ENCODE data around the gene CD38. TPM values are rescaled to one million over a fixed set of nuclear protein-coding genes. Genes with fewer than 3 reads are reported as not detected.
A peak's percentile ranks its signal among the peaks of the same experiment; 100 is the strongest.

The CD38 gene
- total RNA-seq, 1 donor from 2014 or later, result 1.0 TPM

DNA sequence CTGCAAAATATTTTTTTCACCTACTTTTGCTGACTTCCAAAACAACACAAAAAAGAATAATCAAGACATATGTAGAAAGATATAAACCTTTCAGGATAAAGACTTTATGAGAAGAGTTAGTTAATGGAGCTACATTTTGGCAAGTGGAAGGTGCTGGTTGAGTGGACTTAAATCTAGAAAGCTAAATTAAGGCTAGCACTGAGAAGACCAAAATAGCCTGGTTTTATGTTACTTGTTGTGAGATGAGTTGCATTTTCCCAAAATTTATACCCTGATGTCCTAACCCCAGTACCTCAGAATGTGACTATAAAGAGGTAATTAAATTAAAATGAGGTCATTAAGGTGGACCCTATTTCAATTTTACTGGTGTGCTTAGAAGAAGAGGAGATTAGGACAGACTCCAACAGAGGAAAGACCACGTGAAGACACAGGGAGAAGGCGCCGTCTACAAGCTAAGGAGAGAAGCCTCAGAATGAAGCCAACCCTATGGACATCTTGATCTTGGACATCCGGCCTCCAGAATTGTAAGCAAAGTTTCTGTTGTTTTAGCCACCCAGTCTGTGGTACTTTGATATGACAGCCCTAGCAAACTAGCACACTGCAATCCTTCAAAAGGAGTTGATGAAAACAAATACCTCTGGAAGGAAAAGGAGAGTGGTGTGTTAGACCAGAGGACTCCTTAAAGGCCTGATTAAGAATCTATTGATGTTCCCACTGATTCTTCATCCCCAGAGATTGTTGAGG is 93.0 kb downstream of the CD38 start:
- Histone ChIP-seq H3K9me3 (ENCODE audit: control insufficient read depth in 3 of 3, low read length in 3 of 3) (no peaks in the 10 kb centered on the region), H3K4me1 (ENCODE audit: control insufficient read depth in 3 of 3, insufficient read depth in 3 of 3, low read length in 3 of 3) (peaks cover 0 to 4% (median 0%) of the 10 kb centered on the region in 3 donors), H3K36me3 (ENCODE audit: control insufficient read depth in 3 of 3, insufficient read depth in 3 of 3, low read length in 3 of 3) (no peaks in the 10 kb centered on the region), H3K9ac (ENCODE audit: low read depth in 1 of 3, low read length in 3 of 3) (no peak overlapping the region), H3K27ac (ENCODE audit: low read depth, low read length) (peak overlapping the region; percentile 38), H3K4me3 (ENCODE audit: low read length in 3 of 3) (peak overlapping the region in 1 of 3 donors; percentile 17), H3K27me3 (ENCODE audit: control insufficient read depth in 3 of 3, insufficient read depth in 3 of 3, low read length in 3 of 3) (no peaks in the 10 kb centered on the region)

DNA sequence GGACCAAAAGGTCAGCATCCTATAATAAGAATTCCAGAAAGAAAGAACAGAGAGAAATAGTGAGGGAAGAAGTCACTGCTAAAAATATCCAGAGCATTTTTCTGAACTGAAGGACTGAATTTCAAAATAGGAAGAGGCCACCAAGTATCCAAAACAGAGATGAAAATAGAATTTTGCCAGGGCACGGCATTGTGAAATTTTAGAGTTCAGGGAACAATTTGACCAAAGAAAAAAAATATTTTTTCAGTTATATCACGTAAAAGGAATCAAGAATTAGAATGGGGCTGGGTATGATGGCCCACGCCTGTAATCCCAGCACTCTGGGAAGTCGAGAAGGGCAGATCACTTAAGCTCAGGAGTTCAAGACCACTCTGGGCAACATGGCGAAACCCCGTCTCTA is 95.0 kb downstream of the CD38 start:
- H3K27me3 ChIP-seq (ENCODE audit: control insufficient read depth in 3 of 3, insufficient read depth in 3 of 3, low read length in 3 of 3), result no peaks in the 10 kb centered on the region
- no peak overlapping the region for H3K4me3 ChIP-seq (ENCODE audit: low read length in 3 of 3)
- no peak overlapping the region for H3K9ac ChIP-seq (ENCODE audit: low read depth in 1 of 3, low read length in 3 of 3)
- no peak overlapping the region for H3K27ac ChIP-seq (ENCODE audit: low read depth, low read length)
- H3K36me3 ChIP-seq (ENCODE audit: control insufficient read depth in 3 of 3, insufficient read depth in 3 of 3, low read length in 3 of 3), result no peaks in the 10 kb centered on the region
- peaks cover 0 to 4% (median 0%) of the 10 kb centered on the region in 3 donors for H3K4me1 ChIP-seq (ENCODE audit: control insufficient read depth in 3 of 3, insufficient read depth in 3 of 3, low read length in 3 of 3)
- H3K9me3 ChIP-seq (ENCODE audit: control insufficient read depth in 3 of 3, low read length in 3 of 3), result peaks cover 0 to 2% (median 0%) of the 10 kb centered on the region in 3 donors

GRCh38 chr4:15874671-15875070 is 96.5 kb downstream of the CD38 start:
- Histone ChIP-seq H3K27ac (ENCODE audit: low read depth, low read length) (no peak overlapping the region), H3K9me3 (ENCODE audit: control insufficient read depth in 3 of 3, low read length in 3 of 3) (peaks cover 0 to 2% (median 0%) of the 10 kb centered on the region in 3 donors), H3K9ac (ENCODE audit: low read depth in 1 of 3, low read length in 3 of 3) (no peak overlapping the region), H3K4me1 (ENCODE audit: control insufficient read depth in 3 of 3, insufficient read depth in 3 of 3, low read length in 3 of 3) (peaks cover 0 to 4% (median 0%) of the 10 kb centered on the region in 3 donors), H3K4me3 (ENCODE audit: low read length in 3 of 3) (no peak overlapping the region), H3K27me3 (ENCODE audit: control insufficient read depth in 3 of 3, insufficient read depth in 3 of 3, low read length in 3 of 3) (no peaks in the 10 kb centered on the region), H3K36me3 (ENCODE audit: control insufficient read depth in 3 of 3, insufficient read depth in 3 of 3, low read length in 3 of 3) (no peaks in the 10 kb centered on the region)

GRCh38 chr4:15875663-15876460 is 97.7 kb downstream of the CD38 start:
- Histone ChIP-seq H3K27ac (ENCODE audit: low read depth, low read length) (no peak overlapping the region), H3K4me3 (ENCODE audit: low read length in 3 of 3) (no peak overlapping the region), H3K4me1 (ENCODE audit: control insufficient read depth in 3 of 3, insufficient read depth in 3 of 3, low read length in 3 of 3) (peaks cover 0 to 4% (median 0%) of the 10 kb centered on the region in 3 donors), H3K9me3 (ENCODE audit: control insufficient read depth in 3 of 3, low read length in 3 of 3) (peaks cover 0 to 2% (median 0%) of the 10 kb centered on the region in 3 donors), H3K36me3 (ENCODE audit: control insufficient read depth in 3 of 3, insufficient read depth in 3 of 3, low read length in 3 of 3) (no peaks in the 10 kb centered on the region), H3K9ac (ENCODE audit: low read depth in 1 of 3, low read length in 3 of 3) (no peak overlapping the region), H3K27me3 (ENCODE audit: control insufficient read depth in 3 of 3, insufficient read depth in 3 of 3, low read length in 3 of 3) (no peaks in the 10 kb centered on the region)

DNA sequence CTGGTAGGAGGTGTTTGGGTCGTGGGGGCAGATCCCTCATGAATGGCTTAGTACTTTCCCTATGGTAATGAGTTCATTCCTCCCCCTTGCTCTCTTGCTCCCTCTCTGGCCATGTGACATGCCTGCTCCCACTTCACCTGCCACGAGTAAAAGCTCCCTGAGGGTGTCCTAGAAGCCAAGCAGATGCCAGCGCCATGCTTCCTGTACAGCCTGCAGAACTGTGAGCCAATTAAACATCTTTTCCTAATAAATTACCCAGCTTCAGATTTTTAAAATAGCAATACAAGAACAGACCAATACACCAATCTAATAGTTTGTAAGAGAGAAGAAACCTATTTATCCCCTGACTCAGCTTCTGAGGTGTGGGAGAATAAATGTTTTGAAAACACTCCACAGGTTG is 99.9 kb downstream of the CD38 start:
- H3K9me3 ChIP-seq (ENCODE audit: control insufficient read depth in 3 of 3, low read length in 3 of 3), result peaks cover 0 to 2% (median 0%) of the 10 kb centered on the region in 3 donors
- H3K27me3 ChIP-seq (ENCODE audit: control insufficient read depth in 3 of 3, insufficient read depth in 3 of 3, low read length in 3 of 3), result no peaks in the 10 kb centered on the region
- H3K9ac ChIP-seq (ENCODE audit: low read depth in 1 of 3, low read length in 3 of 3), result no peak overlapping the region
- peaks cover 0 to 4% (median 2%) of the 10 kb centered on the region in 3 donors for H3K4me1 ChIP-seq (ENCODE audit: control insufficient read depth in 3 of 3, insufficient read depth in 3 of 3, low read length in 3 of 3)
- H3K27ac ChIP-seq (ENCODE audit: low read depth, low read length), result no peak overlapping the region
- H3K4me3 ChIP-seq (ENCODE audit: low read length in 3 of 3), result no peak overlapping the region
- H3K36me3 ChIP-seq (ENCODE audit: control insufficient read depth in 3 of 3, insufficient read depth in 3 of 3, low read length in 3 of 3), result no peaks in the 10 kb centered on the region

GRCh38 chr4:15881820-15882219 is 103.7 kb downstream of the CD38 start:
- Histone ChIP-seq H3K9ac (ENCODE audit: low read depth in 1 of 3, low read length in 3 of 3) (no peak overlapping the region), H3K4me1 (ENCODE audit: control insufficient read depth in 3 of 3, insufficient read depth in 3 of 3, low read length in 3 of 3) (peaks cover 0 to 4% (median 2%) of the 10 kb centered on the region in 3 donors), H3K27me3 (ENCODE audit: control insufficient read depth in 3 of 3, insufficient read depth in 3 of 3, low read length in 3 of 3) (no peaks in the 10 kb centered on the region), H3K9me3 (ENCODE audit: control insufficient read depth in 3 of 3, low read length in 3 of 3) (peaks cover 0 to 2% (median 0%) of the 10 kb centered on the region in 3 donors), H3K36me3 (ENCODE audit: control insufficient read depth in 3 of 3, insufficient read depth in 3 of 3, low read length in 3 of 3) (no peaks in the 10 kb centered on the region), H3K27ac (ENCODE audit: low read depth, low read length) (no peak overlapping the region), H3K4me3 (ENCODE audit: low read length in 3 of 3) (no peak overlapping the region)

DNA sequence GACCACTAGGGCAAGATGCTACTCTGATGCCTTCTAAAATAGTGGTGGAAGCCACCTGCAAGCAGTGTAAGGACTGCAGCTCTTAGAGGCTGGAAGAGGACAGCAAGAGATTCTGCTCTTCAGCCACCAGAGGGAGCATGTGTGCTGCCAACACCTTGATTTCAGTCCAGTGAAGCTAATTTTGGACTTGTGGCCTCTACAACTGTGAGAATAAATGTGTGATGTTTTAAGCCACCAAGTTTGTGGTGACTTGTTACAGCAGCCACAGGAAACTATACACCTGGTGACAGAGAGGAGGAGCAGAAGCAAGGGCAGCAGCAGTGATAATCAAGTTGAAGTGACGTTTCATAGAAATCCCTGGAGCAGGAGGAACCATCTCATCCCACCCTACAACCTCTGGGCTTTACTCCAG is 104.6 kb downstream of the CD38 start:
- Histone ChIP-seq H3K27me3 (ENCODE audit: control insufficient read depth in 3 of 3, insufficient read depth in 3 of 3, low read length in 3 of 3) (no peaks in the 10 kb centered on the region), H3K27ac (ENCODE audit: low read depth, low read length) (no peak overlapping the region), H3K9me3 (ENCODE audit: control insufficient read depth in 3 of 3, low read length in 3 of 3) (peaks cover 0 to 2% (median 0%) of the 10 kb centered on the region in 3 donors), H3K36me3 (ENCODE audit: control insufficient read depth in 3 of 3, insufficient read depth in 3 of 3, low read length in 3 of 3) (no peaks in the 10 kb centered on the region), H3K4me1 (ENCODE audit: control insufficient read depth in 3 of 3, insufficient read depth in 3 of 3, low read length in 3 of 3) (peaks cover 0 to 4% (median 2%) of the 10 kb centered on the region in 3 donors), H3K9ac (ENCODE audit: low read depth in 1 of 3, low read length in 3 of 3) (no peak overlapping the region), H3K4me3 (ENCODE audit: low read length in 3 of 3) (no peak overlapping the region)

DNA sequence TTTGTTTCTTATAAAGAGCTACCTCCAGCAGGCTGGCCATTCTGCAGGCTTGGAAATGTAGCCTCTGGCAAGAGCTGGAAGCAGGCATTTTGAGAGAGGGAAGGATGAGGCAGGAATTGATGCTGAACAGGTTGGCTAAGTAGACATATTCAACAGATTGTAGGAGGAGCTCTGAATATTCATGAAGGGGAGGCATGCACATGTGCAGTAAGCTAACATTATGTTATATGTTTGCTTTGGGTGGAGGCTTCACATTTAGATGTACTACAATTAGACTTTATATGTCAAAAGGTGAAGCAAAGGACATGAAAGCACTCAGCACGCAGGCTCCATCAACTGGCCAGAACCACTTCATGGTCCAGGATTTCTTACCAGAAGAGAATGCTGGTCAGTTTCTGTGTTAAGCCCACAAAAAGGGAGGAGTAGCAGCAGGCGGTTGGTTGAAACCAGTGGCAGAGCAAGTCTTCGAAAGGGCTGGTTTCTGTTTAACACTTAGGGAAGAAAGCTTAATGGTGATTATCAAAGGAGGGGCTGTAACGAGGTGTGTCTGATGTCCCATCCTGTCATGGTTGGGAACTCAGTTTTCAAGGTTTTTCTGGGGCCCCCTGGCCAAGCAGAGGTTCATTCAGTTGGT is 105.6 kb downstream of the CD38 start:
- Histone ChIP-seq H3K9ac (ENCODE audit: low read depth in 1 of 3, low read length in 3 of 3) (no peak overlapping the region), H3K27ac (ENCODE audit: low read depth, low read length) (no peak overlapping the region), H3K4me3 (ENCODE audit: low read length in 3 of 3) (no peak overlapping the region)

DNA sequence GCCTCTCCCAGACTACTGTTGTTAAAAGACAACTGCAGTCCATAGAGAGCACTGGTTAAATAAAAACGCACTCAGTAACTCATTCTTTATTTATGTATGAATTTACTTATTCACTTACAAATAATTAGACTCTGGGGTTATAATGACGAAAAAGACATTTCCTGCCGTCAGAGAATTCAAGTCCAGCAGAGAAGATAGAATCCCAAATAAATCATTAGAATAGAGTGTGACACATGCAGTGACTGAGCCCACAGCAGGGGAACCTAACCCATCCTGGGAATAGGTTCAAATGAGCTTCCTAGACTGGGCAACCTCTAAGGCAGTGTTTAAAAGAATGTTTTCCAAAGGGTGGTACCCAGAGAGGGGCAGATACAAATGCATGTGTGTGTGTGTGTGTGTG is 106.5 kb downstream of the CD38 start:
- Histone ChIP-seq H3K36me3 (ENCODE audit: control insufficient read depth in 3 of 3, insufficient read depth in 3 of 3, low read length in 3 of 3) (no peaks in the 10 kb centered on the region), H3K9ac (ENCODE audit: low read depth in 1 of 3, low read length in 3 of 3) (no peak overlapping the region), H3K9me3 (ENCODE audit: control insufficient read depth in 3 of 3, low read length in 3 of 3) (no peaks in the 10 kb centered on the region), H3K4me1 (ENCODE audit: control insufficient read depth in 3 of 3, insufficient read depth in 3 of 3, low read length in 3 of 3) (peaks cover 0 to 4% (median 2%) of the 10 kb centered on the region in 3 donors), H3K4me3 (ENCODE audit: low read length in 3 of 3) (no peak overlapping the region), H3K27me3 (ENCODE audit: control insufficient read depth in 3 of 3, insufficient read depth in 3 of 3, low read length in 3 of 3) (no peaks in the 10 kb centered on the region), H3K27ac (ENCODE audit: low read depth, low read length) (no peak overlapping the region)

More for the DNA sequence above, 105.6 kb downstream of the CD38 start:
- Histone ChIP-seq H3K9me3 (ENCODE audit: control insufficient read depth in 3 of 3, low read length in 3 of 3) (no peaks in the 10 kb centered on the region), H3K4me1 (ENCODE audit: control insufficient read depth in 3 of 3, insufficient read depth in 3 of 3, low read length in 3 of 3) (peaks cover 0 to 4% (median 2%) of the 10 kb centered on the region in 3 donors), H3K27me3 (ENCODE audit: control insufficient read depth in 3 of 3, insufficient read depth in 3 of 3, low read length in 3 of 3) (no peaks in the 10 kb centered on the region), H3K36me3 (ENCODE audit: control insufficient read depth in 3 of 3, insufficient read depth in 3 of 3, low read length in 3 of 3) (no peaks in the 10 kb centered on the region)

Data from skeletal muscle tissue (tissue), 4 donors.